HG03135 (cell line): ENCODE data around the gene LANCL2.

Experiments
- ATAC-seq: cut with Tn5 transposase; IDR thresholded peaks from one replicate; pipeline ENCODE4 v1.9.1; 2021; ENCODE audit warnings: mild to moderate bottlenecking, moderate library complexity; ENCODE audit not compliant: unreplicated experiment

The LANCL2 gene

GRCh38 chr7:55361560-55361959 is 3.6 kb upstream of the LANCL2 start:
- ATAC-seq: no peak

- no peak for ATAC-seq
These were observed 2.2 kb upstream of the LANCL2 start for GRCh38 chr7:55362927-55363326.

GRCh38 chr7:55363386-55364170 is 1.6 kb upstream of the LANCL2 start:
- ATAC-seq: no peak

GRCh38 chr7:55365675-55366460 is 731 bp downstream of the LANCL2 start:
- peak; percentile 85 for ATAC-seq

- peak; percentile 13 for ATAC-seq
These were observed 1.4 kb downstream of the LANCL2 start for GRCh38 chr7:55366461-55367070.

- no peak for ATAC-seq
These were observed 2.2 kb downstream of the LANCL2 start for GRCh38 chr7:55367283-55367840.

- ATAC-seq: no peak
These were observed 4.6 kb downstream of the LANCL2 start for GRCh38 chr7:55369427-55370400.

GRCh38 chr7:55374213-55374612 is 9.1 kb downstream of the LANCL2 start:
- ATAC-seq: no peak

- ATAC-seq: no peak
These were observed 10.1 kb downstream of the LANCL2 start for GRCh38 chr7:55375237-55375636.

GRCh38 chr7:55377162-55377817 is 12.2 kb downstream of the LANCL2 start:
- no peak for ATAC-seq

GRCh38 chr7:55379285-55379684 is 14.1 kb downstream of the LANCL2 start:
- ATAC-seq: no peak

- ATAC-seq: no peak
These were observed 16.1 kb downstream of the LANCL2 start for GRCh38 chr7:55381189-55381588.

- no peak for ATAC-seq
These were observed 16.6 kb downstream of the LANCL2 start for GRCh38 chr7:55381696-55382095.

GRCh38 chr7:55382251-55382650 is 17.1 kb downstream of the LANCL2 start:
- ATAC-seq: no peak

- no peak for ATAC-seq
These were observed 21.4 kb downstream of the LANCL2 start for GRCh38 chr7:55386541-55386940.

- no peak for ATAC-seq
These were observed 22.2 kb downstream of the LANCL2 start for GRCh38 chr7:55387062-55387965.

- no peak for ATAC-seq
These were observed 31.2 kb downstream of the LANCL2 start for GRCh38 chr7:55396233-55396785.

- ATAC-seq: no peak
These were observed 32.5 kb downstream of the LANCL2 start for GRCh38 chr7:55397617-55398016.
